ENCODE results near the gene CAMK4. TPM values are rescaled to one million over a fixed set of nuclear protein-coding genes. Genes with fewer than 3 reads are reported as not detected.

The CAMK4 gene
- total and polyA plus RNA-seq, 8 donors: 0.45 to 25.1 (median 3.8) TPM

GRCh38 chr5:111282798-111283197 is 58.6 kb downstream of the CAMK4 start:
- Histone ChIP-seq H3K27me3 (no peaks in the 10 kb centered on the region), H3K9me3 (no peaks in the 10 kb centered on the region), H3K36me3 (no peaks in the 10 kb centered on the region), H3K4me1 (no peaks in the 10 kb centered on the region), H3K4me3 (no peak overlapping the region), H3K27ac (no peak overlapping the region)
- intact Hi-C loops (cut with DNase I; ENCODE audit: low total_unique reads): no loop called here
- no peak for DNase-seq
- TF ChIP-seq POLR2AphosphoS5 (IDR thresholded peaks at IDR 0.05): no peak
- no peak for TF ChIP-seq EP300 (IDR thresholded peaks at IDR 0.05)
- no peak for TF ChIP-seq POLR2A (IDR thresholded peaks at IDR 0.05)
- TF ChIP-seq CTCF (IDR thresholded peaks at IDR 0.05): no peak
- 80 to 94% (median 88%) methylated on average over 3 of the region's 3 CpGs for WGBS, 5 donors

- no peaks in the 10 kb centered on the region for H3K4me1 ChIP-seq
- H3K9me3 ChIP-seq: no peaks in the 10 kb centered on the region
- TF ChIP-seq POLR2AphosphoS5 (IDR thresholded peaks at IDR 0.05) (no peak), POLR2A (IDR thresholded peaks at IDR 0.05) (no peak), EP300 (IDR thresholded peaks at IDR 0.05) (no peak), CTCF (IDR thresholded peaks at IDR 0.05) (no peak)
- no peak overlapping the region for H3K4me3 ChIP-seq
- H3K27me3 ChIP-seq: no peaks in the 10 kb centered on the region
- H3K27ac ChIP-seq: no peak overlapping the region
- DNase-seq: no peak
- intact Hi-C loops (cut with DNase I; ENCODE audit: low total_unique reads): no loop called here
- WGBS, 5 donors: 48 to 97% (median 68%) methylated on average over 2 of the region's 2 CpGs
- no peaks in the 10 kb centered on the region for H3K36me3 ChIP-seq
These were observed 60.6 kb downstream of the CAMK4 start for GRCh38 chr5:111284825-111285224.

GRCh38 chr5:111294551-111294950 is 70.4 kb downstream of the CAMK4 start:
- no peaks in the 10 kb centered on the region for H3K27me3 ChIP-seq

DNA sequence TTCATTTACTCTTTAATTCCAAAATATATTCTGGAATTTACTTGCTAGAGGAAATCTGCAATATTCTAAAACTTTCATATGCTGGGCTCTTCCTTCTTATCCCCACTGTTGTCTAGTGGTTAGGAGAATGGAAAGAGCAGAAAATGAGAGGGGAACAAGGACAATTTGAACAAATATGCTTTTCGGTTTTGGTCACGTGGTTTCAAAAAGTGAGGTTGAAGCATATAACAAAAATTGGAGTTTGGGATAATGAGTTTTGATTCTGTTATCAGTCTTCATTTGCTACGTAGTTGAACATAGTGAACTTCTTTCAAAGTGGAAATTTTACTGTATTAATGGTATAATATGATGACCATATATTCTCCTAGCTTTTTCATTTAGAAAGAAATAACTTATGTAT is 71.5 kb downstream of the CAMK4 start:
- 84 to 91% (median 90%) methylated on average over 3 of the region's 3 CpGs for WGBS, 5 donors
- intact Hi-C loops (cut with DNase I; ENCODE audit: low total_unique reads): no loop called here

More at GRCh38 chr5:111294551-111294950, 70.4 kb downstream of the CAMK4 start:
- H3K4me1 ChIP-seq: no peaks in the 10 kb centered on the region
- H3K4me3 ChIP-seq: no peak overlapping the region
- H3K36me3 ChIP-seq: no peaks in the 10 kb centered on the region
- H3K27ac ChIP-seq: no peak overlapping the region
- intact Hi-C loops (cut with DNase I; ENCODE audit: low total_unique reads): no loop called here
- no peak for DNase-seq
- no peaks in the 10 kb centered on the region for H3K9me3 ChIP-seq
- no peak for TF ChIP-seq POLR2AphosphoS5 (IDR thresholded peaks at IDR 0.05)
- no peak for TF ChIP-seq POLR2A (IDR thresholded peaks at IDR 0.05)
- no peak for TF ChIP-seq CTCF (IDR thresholded peaks at IDR 0.05)
- TF ChIP-seq EP300 (IDR thresholded peaks at IDR 0.05): no peak

More for the DNA sequence above, 71.5 kb downstream of the CAMK4 start:
- Histone ChIP-seq H3K4me3 (no peak overlapping the region), H3K27me3 (no peaks in the 10 kb centered on the region), H3K4me1 (no peaks in the 10 kb centered on the region), H3K27ac (no peak overlapping the region), H3K9me3 (no peaks in the 10 kb centered on the region), H3K36me3 (no peaks in the 10 kb centered on the region)
- no peak for DNase-seq
- TF ChIP-seq POLR2A (IDR thresholded peaks at IDR 0.05): no peak
- TF ChIP-seq EP300 (IDR thresholded peaks at IDR 0.05): no peak
- no peak for TF ChIP-seq CTCF (IDR thresholded peaks at IDR 0.05)
- no peak for TF ChIP-seq POLR2AphosphoS5 (IDR thresholded peaks at IDR 0.05)
